HepG2 (cell line): ENCODE data around the gene NOXO1. TPM values are rescaled to one million over a fixed set of nuclear protein-coding genes. Genes with fewer than 3 reads are reported as not detected.

ENCODE experiments used
- ARNTL ChIP-seq: sonication (generic); formaldehyde crosslinking; IDR thresholded peaks from 2 replicates; pipeline ENCODE4 v1.4.0; 2020; ENCODE audit warnings: mild to moderate bottlenecking, missing genetic modification reagents
- FOXK1 ChIP-seq: sonication (generic); formaldehyde crosslinking; IDR thresholded peaks from 2 replicates; pipeline ENCODE4 v1.4.0; 2020; ENCODE audit warnings: low read depth, missing genetic modification reagents, borderline replicate concordance
- FOXP1 ChIP-seq, 2 experiments: fragments of 450-650 bp in 1 of 2; IDR thresholded peaks; 2 replicates each; pipeline ENCODE4 v1.6.1; 2017 to 2018; ENCODE audit warnings: antibody characterized with exemption in 1 of 2
- GLI4 ChIP-seq: sonication (generic); formaldehyde crosslinking; IDR thresholded peaks from 2 replicates; pipeline ENCODE4 v1.5.1; 2020; ENCODE audit warnings: missing genetic modification reagents, mild to moderate bottlenecking, moderate library complexity, borderline replicate concordance
- HNF4A ChIP-seq: sonication (generic); formaldehyde crosslinking; IDR thresholded peaks from 2 replicates; pipeline ENCODE4 v1.4.0; 2020; ENCODE audit warnings: missing genetic modification reagents
- HOXA7 ChIP-seq: sonication (generic); formaldehyde crosslinking; IDR thresholded peaks from 2 replicates; pipeline ENCODE4 v1.8.1; 2022; ENCODE audit warnings: mild to moderate bottlenecking, missing genetic modification reagents, moderate library complexity
- NFATC3 ChIP-seq: sonication (generic); formaldehyde crosslinking; IDR thresholded peaks from 2 replicates; pipeline ENCODE4 v1.5.1; 2020; ENCODE audit warnings: mild to moderate bottlenecking, missing genetic modification reagents
- ZFP82 ChIP-seq: sonication (generic); formaldehyde crosslinking; IDR thresholded peaks from 2 replicates; pipeline ENCODE4 v1.5.1; 2020; ENCODE audit warnings: mild to moderate bottlenecking, missing genetic modification reagents, borderline replicate concordance
- ZNF124 ChIP-seq: sonication (generic); formaldehyde crosslinking; IDR thresholded peaks from 2 replicates; pipeline ENCODE4 v1.4.0; 2020; ENCODE audit warnings: missing genetic modification reagents
- ZSCAN31 ChIP-seq: sonication (generic); formaldehyde crosslinking; IDR thresholded peaks from 2 replicates; pipeline ENCODE4 v1.5.0; 2020; ENCODE audit warnings: low read depth, mild to moderate bottlenecking, missing genetic modification reagents
- polyA plus RNA-seq, 8 experiments: library from polyadenylated mRNA; depleted of rRNA in 3 of 8; stranded (reverse) in 7 of 8; unstranded in 1 of 8; fragments of >200 nt; fragmentation: Illumina TruSeq in 4 of 8; extraction: Trizol in 4 of 8; gene quantifications; 2 replicates each; pipeline versions ENCODE4 v1.2.1 to v1.2.3, GENCODE V29; 2011 to 2016; ENCODE audit warnings: low read depth in 4 of 8, missing spikeins in 1 of 8, mixed read lengths in 1 of 8; ENCODE audit not compliant: insufficient read depth in 1 of 8
- total RNA-seq, 5 experiments: library from RNA; depleted of rRNA; stranded (reverse); fragments of >200 nt; fragmentation: Illumina TruSeq; extraction: Trizol; gene quantifications; 2 replicates each; pipeline ENCODE4 v1.2.3, GENCODE V29; 2016; ENCODE audit warnings: low read depth in 1 of 5
- TF ChIP-seq, protein P1 (sequence below): fragments of 450-650 bp; IDR thresholded peaks from 2 replicates; pipeline ENCODE4 v1.6.1; 2017; ENCODE audit warnings: mild to moderate bottlenecking
- TF ChIP-seq, protein P2 (sequence below): sonication (generic); formaldehyde crosslinking; IDR thresholded peaks from 2 replicates; pipeline ENCODE4 v1.4.0; 2020; ENCODE audit warnings: mild to moderate bottlenecking, missing genetic modification reagents
- TF ChIP-seq, protein P3 (sequence below): sonication (generic); formaldehyde crosslinking; IDR thresholded peaks from 2 replicates; pipeline ENCODE4 v1.9.0; 2021; ENCODE audit warnings: mild to moderate bottlenecking, missing genetic modification reagents
- TF ChIP-seq, protein P4 (sequence below): sonication (generic); formaldehyde crosslinking; IDR thresholded peaks from 2 replicates; pipeline ENCODE4 v1.4.0; 2020; ENCODE audit warnings: missing genetic modification reagents

The NOXO1 gene
- total and polyA plus RNA-seq, 2 of the 13 experiments (the other 11 are each of a cell fraction or from before 2014, with no cell fraction given) = 0.69 to 1.4 TPM

DNA sequence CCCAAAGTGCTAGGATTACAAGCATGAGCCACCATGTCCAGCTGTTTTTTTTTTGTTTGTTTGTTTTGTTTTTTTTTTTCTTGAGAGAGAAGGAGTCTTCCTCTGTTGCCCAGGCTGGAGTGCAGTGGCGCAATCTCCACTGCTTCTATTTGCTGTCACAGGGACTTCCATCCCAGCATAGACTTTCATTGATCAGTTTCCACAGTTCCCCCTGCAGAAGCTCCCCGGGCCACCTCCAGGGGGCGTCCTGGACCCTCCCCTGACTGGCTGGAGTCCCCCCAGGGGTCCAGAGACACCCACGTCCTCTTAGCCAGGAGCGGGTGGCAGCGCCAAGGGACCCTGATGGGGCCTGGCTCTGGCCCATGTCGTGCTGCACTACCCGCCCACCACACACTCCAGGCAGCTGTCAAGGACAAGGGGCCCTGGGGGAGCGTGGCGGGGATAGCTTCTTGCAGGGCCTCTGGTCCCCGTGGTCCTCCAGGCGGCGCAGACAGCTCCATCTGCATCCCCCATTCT lies 35.2 kb upstream of the NOXO1 start (continued):
- TF ChIP-seq HOXA7 (CRISPR knock-in tag) (no peak), NFATC3 (CRISPR knock-in tag) (no peak), ZNF124 (CRISPR knock-in tag) (0 out of 2 replicates have a peak, but pooled peaks have one; percentile 27), HNF4A (CRISPR knock-in tag) (no peak), ARNTL (CRISPR knock-in tag) (no peak), ZSCAN31 (CRISPR knock-in tag) (no peak), FOXK1 (CRISPR knock-in tag) (peak; percentile 26; the same call in 1 of the 2 replicates), ZFP82 (no peak), GLI4 (CRISPR knock-in tag) (no peak), FOXP1 (IDR thresholded peaks at IDR 0.05) (no peak), FOXP1 (CRISPR knock-in tag; IDR thresholded peaks at IDR 0.05) (peak; percentile 53; the same call in 1 of the 2 replicates)
- TF ChIP-seq, protein P1, sequence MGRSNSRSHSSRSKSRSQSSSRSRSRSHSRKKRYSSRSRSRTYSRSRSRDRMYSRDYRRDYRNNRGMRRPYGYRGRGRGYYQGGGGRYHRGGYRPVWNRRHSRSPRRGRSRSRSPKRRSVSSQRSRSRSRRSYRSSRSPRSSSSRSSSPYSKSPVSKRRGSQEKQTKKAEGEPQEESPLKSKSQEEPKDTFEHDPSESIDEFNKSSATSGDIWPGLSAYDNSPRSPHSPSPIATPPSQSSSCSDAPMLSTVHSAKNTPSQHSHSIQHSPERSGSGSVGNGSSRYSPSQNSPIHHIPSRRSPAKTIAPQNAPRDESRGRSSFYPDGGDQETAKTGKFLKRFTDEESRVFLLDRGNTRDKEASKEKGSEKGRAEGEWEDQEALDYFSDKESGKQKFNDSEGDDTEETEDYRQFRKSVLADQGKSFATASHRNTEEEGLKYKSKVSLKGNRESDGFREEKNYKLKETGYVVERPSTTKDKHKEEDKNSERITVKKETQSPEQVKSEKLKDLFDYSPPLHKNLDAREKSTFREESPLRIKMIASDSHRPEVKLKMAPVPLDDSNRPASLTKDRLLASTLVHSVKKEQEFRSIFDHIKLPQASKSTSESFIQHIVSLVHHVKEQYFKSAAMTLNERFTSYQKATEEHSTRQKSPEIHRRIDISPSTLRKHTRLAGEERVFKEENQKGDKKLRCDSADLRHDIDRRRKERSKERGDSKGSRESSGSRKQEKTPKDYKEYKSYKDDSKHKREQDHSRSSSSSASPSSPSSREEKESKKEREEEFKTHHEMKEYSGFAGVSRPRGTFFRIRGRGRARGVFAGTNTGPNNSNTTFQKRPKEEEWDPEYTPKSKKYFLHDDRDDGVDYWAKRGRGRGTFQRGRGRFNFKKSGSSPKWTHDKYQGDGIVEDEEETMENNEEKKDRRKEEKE = no peak
- TF ChIP-seq, protein P2, sequence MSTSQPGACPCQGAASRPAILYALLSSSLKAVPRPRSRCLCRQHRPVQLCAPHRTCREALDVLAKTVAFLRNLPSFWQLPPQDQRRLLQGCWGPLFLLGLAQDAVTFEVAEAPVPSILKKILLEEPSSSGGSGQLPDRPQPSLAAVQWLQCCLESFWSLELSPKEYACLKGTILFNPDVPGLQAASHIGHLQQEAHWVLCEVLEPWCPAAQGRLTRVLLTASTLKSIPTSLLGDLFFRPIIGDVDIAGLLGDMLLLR (CRISPR knock-in tag) = no peak
- TF ChIP-seq, protein P3, sequence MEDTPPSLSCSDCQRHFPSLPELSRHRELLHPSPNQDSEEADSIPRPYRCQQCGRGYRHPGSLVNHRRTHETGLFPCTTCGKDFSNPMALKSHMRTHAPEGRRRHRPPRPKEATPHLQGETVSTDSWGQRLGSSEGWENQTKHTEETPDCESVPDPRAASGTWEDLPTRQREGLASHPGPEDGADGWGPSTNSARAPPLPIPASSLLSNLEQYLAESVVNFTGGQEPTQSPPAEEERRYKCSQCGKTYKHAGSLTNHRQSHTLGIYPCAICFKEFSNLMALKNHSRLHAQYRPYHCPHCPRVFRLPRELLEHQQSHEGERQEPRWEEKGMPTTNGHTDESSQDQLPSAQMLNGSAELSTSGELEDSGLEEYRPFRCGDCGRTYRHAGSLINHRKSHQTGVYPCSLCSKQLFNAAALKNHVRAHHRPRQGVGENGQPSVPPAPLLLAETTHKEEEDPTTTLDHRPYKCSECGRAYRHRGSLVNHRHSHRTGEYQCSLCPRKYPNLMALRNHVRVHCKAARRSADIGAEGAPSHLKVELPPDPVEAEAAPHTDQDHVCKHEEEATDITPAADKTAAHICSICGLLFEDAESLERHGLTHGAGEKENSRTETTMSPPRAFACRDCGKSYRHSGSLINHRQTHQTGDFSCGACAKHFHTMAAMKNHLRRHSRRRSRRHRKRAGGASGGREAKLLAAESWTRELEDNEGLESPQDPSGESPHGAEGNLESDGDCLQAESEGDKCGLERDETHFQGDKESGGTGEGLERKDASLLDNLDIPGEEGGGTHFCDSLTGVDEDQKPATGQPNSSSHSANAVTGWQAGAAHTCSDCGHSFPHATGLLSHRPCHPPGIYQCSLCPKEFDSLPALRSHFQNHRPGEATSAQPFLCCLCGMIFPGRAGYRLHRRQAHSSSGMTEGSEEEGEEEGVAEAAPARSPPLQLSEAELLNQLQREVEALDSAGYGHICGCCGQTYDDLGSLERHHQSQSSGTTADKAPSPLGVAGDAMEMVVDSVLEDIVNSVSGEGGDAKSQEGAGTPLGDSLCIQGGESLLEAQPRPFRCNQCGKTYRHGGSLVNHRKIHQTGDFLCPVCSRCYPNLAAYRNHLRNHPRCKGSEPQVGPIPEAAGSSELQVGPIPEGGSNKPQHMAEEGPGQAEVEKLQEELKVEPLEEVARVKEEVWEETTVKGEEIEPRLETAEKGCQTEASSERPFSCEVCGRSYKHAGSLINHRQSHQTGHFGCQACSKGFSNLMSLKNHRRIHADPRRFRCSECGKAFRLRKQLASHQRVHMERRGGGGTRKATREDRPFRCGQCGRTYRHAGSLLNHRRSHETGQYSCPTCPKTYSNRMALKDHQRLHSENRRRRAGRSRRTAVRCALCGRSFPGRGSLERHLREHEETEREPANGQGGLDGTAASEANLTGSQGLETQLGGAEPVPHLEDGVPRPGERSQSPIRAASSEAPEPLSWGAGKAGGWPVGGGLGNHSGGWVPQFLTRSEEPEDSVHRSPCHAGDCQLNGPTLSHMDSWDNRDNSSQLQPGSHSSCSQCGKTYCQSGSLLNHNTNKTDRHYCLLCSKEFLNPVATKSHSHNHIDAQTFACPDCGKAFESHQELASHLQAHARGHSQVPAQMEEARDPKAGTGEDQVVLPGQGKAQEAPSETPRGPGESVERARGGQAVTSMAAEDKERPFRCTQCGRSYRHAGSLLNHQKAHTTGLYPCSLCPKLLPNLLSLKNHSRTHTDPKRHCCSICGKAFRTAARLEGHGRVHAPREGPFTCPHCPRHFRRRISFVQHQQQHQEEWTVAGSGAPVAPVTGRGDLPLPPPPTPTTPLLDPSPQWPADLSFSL (CRISPR knock-in tag) = no peak
- TF ChIP-seq, protein P4, sequence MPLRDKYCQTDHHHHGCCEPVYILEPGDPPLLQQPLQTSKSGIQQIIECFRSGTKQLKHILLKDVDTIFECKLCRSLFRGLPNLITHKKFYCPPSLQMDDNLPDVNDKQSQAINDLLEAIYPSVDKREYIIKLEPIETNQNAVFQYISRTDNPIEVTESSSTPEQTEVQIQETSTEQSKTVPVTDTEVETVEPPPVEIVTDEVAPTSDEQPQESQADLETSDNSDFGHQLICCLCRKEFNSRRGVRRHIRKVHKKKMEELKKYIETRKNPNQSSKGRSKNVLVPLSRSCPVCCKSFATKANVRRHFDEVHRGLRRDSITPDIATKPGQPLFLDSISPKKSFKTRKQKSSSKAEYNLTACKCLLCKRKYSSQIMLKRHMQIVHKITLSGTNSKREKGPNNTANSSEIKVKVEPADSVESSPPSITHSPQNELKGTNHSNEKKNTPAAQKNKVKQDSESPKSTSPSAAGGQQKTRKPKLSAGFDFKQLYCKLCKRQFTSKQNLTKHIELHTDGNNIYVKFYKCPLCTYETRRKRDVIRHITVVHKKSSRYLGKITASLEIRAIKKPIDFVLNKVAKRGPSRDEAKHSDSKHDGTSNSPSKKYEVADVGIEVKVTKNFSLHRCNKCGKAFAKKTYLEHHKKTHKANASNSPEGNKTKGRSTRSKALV (CRISPR knock-in tag) = peak; percentile 88
